ENCODE results near the gene CGREF1.
"Not testable (repeated sequence)": the region's sequence is repeated elsewhere in the genome, so short reads cannot be mapped to it uniquely, and the experiment has no call there.

CGREF1 gene

DNA sequence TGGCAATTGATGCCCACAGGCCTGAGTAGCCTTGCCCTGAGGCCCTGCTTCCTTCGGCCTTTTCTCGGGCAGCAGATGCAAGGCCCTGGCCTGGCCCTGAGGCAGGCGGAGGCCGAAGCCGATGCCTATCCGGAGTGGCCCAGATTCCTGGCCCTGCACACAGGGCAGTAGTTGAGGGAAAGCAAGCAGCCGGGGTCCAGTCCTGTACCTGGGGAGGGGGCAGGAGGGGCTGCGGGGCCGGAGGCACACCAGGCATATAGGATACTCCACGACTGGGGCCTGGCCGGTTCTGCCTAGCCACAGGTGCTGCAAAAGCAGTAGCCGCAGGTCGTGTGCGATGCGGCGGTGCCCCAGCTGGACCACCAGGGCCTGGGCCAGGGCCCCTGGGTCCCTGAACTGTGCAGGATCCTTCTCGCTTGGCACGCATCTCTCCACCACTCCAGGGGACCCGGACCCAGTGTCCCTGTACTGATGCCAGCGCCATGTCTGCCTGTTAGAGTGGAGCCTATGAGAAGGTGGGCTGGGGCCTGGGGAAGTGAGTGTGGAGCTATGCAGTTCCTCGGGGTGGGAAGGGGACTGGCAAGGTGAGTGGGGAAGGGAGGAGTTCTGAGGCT, 18.5 kb upstream of the CGREF1 start:
- DNase-seq (ENCODE audit: low read depth): no peak

DNA sequence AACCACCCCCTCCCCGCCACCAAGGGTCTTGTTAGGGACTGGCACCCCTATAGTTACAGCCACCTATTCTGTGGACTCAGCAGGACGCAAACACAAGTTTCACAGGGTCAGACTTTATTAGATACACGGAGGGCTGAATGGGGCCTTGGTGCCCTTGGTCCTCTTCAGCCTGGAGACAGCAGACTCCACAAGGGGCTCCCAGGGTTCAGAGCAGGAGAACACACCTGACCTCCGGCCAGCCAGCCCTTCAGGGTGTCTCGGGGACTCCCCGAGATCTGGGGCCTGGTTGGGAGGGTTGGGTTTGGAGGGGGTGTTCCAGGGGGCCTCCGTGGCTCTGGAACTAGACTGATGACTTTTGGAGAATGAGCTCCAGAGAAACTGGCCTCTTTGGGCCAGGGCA, 17.8 kb upstream of the CGREF1 start:
- DNase-seq (ENCODE audit: low read depth): no peak

DNA sequence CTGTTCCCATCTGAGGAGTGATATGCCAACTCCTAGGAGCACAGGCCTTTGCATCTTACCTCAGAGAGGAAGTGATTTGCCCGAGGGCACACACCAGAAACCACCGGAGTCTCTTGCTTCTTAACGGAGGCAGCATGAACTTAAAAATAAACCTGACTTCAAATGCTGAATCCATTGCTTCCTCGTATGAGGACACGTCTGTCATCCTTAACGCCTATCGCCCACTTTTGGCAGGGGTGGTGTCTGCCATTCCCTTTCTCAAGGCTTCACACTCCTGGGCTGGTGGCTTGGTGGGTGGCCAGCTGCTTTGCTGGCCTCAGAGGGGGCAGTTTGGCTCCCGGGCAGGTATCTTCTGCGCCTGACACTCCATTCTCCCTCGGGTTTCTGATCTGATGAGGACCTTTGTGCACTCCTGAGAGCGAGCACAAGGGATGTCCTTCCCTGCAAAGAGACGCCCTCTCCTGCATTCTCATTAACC, 16.6 kb upstream of the CGREF1 start:
- DNase-seq (ENCODE audit: low read depth): no peak

DNA sequence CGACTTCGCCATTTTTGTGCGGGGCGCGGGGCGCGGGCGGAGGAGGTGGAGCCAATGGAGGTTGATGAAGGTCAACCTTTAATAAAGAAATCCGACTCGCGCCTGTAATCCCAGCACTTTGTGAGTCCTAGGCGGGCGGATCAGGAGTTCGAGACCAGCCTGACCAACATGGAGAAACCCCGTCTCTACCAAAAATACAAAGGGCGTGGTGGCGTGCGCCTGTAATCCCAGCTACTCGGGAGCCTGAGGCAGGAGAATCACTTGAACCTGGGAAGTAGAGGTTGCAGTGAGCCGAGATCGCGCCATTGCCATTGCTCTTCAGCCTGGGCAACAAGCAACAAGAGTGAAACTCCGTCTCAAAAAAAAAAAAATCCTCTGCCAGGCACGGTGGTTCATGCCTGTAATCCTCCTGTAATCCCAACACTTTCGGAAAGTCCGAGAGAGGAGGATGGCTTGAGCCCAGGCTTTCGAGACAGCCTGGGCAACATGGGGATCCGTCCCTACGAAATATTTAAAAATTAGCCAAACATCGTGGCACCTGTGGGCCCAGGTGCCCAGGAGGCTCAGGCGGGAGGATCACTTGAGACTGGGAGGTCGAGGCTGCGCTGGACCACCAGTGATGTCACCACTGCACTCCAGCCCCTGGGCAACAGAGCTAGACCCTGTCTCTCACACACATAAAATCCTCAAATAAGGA, 16.0 kb upstream of the CGREF1 start:
- no peak for DNase-seq (ENCODE audit: low read depth)

DNA sequence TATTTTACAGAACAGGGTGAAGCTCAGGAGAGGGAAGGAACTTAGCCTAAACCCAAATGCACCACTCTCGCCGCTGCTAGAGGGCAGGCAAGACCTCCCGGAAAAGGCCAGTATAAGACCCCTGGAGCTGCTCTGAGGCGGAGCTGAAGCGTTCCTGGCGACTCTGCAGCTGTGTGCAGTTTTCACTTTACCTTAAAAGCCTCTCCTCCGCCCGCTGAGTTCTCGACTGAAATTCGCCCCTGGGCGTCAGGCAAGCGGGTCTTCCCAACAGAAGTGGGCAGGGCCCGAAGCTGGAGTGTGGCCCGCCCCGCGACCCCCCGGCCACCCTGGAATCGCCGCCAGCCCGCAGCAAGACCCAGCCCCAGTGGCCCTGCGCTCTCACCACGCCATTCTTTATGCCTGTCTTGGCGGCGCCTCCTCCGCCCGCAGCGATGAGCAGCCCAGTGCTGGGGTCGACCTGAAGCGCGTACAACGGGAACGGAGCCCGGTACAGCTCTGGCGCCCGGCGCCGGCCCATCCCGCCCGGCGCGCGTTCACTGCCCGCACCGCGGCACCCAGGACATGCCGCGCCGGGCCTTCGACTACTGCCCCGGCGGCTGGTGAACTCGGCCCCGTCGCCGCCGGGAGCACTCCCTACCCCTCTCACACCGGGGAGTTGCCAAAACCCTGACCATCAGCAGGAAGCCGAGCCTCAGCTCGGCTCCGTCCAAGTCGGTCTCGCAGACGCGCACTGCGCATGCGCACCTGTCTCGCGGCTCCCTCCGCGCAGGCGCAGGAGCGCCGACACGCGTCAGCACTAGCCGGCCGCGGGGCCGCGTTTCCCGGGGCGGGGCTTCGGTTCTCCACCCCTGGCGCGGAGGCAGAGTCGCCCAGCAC, 15.2 kb upstream of the CGREF1 start, which contains the start of gene PREB:
PREB (minus strand) TSS at position 732 of the 876 bp plus-strand sequence; CDS start at position 517, 215 bp downstream.
- peak; percentile 94 for DNase-seq (ENCODE audit: low read depth)

DNA sequence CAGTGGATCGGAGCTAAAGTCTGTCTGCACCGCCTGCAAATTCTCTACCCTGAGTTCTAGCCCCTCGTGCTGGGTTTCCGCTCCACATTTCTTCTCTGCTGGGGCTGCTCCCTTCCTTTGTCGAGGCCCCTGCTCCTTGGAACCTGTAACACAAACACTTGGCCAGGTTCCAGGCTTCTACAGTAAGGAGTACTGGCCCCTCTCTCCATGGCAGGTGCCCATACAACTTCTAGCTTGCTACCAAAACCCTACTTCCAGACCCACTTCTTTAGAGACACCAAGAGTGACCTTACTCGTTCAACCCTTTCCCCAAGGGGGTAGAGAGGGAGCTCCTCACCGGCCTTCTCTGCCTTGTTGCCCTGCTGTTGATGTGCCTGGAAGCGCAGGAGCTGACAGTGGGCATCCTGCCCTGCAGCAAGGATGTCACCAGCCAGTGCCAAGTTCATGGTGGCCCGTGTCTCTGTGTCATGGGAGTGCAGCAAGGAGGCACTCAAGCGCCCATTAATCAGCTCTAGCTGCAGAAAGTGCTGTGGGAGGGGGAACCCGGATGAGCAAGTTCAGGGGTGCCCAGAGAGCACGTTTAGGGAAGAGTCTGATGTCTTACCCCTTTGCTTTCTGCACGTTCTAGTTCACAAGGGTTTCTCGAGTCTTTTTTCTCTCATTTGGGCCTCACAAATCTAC, 14.4 kb upstream of the CGREF1 start:
- DNase-seq (ENCODE audit: low read depth): no peak

DNA sequence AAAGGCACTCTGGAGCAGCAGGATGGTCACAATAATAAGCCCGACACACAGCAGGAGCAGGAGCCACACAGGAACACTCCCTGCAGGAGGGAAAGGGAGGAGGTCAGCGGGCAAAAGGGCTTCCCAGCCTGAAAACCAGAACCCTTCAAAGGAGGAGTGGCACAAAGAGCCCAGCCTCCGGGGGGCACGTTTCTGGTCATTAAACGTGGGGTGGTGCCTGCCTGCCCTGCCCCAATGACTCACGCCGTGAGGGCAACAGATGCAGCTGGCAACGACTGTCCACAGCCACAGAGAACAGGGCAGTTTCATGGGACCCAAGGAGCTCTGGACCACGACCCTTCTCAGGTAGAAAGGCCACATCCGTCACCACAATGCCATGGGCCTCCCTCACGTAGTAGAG, 12.5 kb upstream of the CGREF1 start:
- DNase-seq (ENCODE audit: low read depth): no peak

DNA sequence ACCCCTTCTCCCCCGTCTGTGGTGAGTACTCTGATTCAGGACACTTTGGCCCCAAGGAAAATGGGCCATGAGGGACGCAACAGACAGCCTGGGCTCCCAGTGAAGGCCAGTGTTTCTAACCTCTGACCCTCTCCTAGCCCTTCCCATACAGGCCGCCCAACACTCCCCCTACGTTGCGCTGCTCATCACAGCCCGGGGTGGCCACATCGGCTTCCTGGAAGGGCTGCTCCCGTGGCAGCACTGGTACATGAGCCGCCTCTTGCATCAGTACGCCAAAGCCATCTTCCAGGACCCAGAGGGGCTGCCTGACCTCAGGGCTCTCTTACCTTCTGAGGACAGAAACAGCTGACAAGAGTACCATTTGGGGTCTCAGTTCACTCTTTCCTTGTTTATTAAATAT, 11.5 kb upstream of the CGREF1 start:
- no peak for DNase-seq (ENCODE audit: low read depth)

DNA sequence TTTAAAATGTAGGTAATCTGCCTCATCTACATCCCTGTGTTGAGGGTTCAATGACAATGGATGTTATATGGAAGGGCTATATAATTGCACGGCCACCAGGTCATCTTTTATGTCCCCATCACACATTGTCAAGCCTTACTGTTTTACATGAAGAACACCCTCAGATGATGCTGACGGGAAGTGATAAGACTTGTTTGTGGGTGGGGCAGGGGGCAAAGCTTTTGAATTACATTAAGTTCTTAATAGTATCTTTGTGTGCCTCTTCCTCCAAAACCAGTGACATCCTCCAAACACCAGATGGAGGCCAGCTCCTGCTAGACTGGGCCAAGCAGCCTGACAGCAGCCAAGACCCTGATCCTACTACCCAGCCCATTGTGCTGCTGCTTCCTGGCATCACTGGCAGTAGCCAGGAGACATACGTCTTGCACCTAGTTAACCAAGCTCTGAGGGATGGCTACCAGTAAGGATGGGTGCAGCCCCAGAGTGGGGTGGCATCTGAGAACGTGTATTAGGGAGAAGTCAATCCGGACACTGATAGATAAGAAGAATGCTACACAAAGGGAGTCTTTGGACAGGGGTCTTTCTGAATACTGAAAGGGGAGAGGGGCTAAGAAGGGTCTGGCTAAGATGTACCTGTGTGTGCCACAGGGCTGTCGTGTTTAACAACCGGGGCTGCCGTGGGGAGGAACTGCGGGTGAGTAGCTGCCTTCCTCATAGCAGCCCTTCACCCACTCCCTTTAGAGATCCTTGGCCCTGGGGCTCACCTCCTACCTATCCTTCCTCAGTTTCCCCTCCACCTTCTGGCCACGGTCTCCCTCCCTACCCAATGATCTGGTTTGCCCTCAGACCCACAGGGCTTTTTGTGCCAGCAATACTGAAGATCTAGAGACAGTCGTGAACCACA, 10.0 kb upstream of the CGREF1 start:
- DNase-seq (ENCODE audit: low read depth): no peak

DNA sequence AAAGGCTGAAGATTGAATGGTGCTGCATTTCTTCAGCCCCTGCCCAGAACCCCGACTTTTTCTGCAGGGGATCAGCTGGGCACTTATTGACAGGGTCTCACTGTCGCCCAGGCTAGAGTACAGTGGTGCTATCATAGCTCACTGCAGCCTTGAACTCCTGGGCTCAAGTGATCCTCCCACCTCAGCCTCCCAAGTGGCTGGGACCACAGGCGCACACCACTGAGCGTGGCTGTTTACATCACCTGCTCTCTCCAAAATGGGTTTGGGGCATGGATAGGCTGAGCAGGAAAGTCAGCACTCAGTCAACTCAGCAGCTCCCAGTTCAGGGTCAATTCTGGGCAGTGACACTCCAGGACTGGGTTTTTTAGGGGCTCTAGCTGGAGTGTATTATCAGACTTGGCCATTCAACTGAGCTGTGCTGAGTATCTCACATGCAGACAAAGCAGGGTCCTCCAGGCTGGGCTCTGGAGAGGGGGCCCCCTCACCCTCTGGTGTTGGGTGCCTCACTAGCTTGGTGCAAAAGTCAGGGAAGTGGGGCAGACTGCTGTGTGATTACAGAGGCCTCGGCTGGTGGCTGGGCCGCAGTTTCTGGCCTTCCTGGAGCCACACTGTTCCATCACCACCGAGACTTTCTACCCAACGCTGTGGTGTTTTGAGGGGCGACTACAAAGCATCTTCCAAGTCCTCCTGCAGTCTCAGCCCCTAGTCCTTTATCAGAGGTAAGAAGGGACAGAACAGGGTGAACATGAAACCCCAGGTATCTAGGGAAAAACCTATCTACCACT, 9.1 kb upstream of the CGREF1 start:
- DNase-seq (ENCODE audit: low read depth): no peak

DNA sequence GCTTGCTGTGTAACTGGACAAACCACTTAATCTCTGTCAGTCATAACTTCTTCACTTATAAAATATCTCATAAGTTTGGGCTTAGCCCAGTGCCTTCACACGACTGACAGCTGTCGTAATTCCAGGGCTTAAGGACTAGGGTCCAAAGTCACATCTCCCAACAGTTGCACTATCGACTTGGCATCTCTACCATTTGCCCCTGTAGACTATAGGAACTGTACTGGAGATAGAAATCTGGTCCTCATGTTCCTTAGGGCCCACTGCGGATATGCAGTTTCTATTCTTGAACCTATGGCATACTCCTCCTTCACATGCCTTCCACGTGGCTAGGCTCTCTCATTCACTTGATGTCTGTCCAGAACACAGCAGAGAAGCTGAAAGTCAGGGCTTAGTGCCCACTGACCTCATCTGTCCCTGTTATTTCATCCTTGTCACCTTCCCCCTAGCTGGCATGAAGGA, 7.4 kb upstream of the CGREF1 start:
- no peak for DNase-seq (ENCODE audit: low read depth)

DNA sequence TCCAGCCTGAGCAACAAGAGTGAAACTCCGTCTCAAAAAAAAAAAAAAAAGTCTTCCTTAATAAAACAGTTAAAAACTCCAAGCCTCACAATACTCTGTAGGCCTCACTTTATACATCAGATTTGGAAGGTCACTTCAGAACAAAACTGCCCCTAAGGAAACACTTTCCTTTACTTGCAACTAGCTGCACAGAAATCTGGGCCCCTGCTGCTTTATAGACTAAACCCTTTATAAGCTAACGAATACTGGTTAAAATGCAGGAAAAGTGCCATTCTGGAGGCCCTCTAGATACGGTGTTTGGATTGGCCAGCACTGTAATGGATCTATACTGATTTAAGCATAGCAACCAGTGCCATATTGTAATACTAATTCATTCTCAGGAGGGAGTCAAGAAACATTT, 6.2 kb upstream of the CGREF1 start:
- DNase-seq (ENCODE audit: low read depth): no peak

DNA sequence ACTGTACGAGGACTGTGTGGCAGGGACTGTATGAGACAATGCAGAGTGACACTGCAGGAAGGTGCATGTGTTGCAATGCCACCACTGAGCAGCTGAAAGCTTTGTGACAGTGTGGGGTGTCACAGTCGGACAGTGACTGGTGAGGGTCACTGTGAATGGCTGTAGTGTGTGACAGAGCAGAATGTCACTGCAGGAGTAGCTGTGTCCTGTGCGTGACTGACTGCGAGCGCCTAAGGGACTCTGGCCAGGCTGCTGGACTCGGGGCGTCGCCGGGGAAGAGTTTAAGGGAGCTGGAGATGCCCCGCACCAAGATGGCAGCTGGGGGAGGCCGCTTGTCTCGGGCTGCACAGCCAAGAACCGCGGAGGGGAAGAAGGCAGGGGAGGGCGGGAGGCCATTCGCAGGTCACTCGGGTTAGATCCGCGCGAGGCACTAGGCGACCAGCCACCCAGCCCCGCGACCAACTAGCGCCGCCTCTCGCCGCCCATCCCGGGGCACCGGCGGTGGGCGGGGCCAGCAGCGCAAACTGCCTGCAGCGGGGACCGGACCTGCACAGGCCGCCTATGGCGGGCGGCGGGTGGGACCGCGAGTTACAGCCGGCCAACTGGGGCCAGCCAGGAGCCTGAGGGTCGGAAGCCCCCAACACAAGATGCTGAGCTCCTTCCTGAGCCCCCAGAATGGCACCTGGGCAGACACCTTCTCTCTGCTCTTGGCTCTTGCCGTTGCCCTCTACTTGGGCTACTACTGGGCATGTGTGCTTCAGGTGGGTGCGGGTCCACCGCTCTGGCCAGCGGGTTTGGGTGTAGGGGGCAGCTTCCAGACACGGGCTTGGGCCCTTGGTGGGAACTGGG, 4.6 kb upstream of the CGREF1 start, which contains the start of gene ABHD1:
ABHD1 (plus strand) TSS at position 514 of the 849 bp plus-strand sequence; CDS start at position 648, 134 bp downstream.
- no peak for DNase-seq (ENCODE audit: low read depth)

DNA sequence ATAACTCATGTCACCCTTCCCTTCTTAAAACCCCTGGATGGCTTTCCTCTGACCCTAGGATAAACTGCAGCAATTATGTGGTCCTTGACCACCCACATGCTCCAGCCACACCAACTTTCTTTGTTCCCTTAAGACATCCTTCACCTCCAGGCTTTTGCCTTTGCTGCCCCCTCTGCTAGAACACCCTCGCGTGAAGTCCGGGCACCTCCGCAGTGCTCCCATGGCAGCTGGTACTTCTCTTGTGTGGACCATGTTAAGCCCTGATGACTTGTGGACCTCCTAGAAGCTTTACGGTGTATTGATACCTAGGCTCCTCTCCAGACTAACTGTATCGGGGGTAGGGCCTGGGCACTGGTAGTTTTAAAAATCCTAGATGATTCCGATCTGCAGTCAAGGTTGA, 3.9 kb upstream of the CGREF1 start:
- no peak for DNase-seq (ENCODE audit: low read depth)

DNA sequence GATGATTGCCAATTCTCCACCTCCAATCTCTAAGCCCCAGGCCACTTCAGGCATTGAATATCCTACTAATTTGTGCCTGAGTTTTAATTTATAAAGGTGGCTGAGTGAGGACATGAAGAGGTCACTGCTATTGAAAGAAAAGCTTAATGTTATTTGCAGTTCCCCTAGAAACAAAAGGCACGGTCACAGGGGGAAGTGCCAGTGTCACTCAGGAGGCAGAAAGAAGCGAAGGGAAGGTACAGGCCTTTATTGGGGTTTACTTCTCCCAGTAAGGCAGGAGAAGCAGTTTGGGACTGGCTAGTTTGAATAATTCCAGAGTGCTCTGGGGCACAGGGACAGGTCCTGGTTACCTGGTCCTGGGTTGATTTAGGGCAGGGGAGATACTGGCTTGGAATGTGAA, 3.0 kb upstream of the CGREF1 start:
- no peak for DNase-seq (ENCODE audit: low read depth)

DNA sequence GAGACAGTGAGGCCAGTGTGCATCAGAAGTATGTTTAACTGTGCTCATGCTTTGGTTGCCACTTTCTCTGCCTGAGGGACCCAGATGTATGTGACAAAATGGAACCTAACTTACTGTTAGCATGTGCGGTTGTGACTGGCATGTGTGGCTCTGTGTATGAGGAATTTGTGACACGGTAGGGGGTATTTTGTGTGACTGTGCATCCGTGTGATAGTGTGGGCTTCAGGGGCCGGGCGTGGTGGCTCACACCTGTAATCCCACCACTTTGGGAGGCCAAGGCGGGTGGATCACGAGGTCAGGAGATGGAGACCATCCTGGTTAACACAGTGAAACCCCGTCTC, 372 bp upstream of the CGREF1 start:
- DNase-seq (ENCODE audit: low read depth): not testable (repeated sequence)

DNA sequence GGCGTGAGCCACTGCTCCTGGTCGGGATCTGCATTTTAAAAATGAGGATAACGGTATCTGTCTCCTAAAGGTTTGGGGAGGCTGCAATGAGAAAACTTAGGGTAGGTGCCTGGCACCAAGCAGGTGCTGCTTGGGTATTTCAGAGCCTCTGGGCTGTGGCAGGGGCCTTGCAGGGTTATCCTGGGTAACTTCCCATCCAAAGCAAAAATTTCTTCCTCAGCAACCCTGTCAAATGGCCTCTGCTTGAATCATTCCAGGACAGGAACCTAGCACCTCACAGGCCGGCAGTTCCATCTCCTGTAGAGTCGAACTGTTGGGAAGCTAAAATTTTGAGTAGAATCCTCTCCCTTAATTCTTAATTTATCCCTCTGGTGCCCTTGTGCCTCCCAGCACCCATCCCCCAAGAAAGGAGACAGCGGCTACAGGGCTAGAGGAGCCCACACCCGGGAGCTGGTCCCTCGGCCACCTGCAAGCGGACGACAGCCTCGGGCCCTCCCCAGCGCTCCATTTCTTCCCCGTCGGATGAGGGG, 868 bp downstream of the CGREF1 start:
- no peak for DNase-seq (ENCODE audit: low read depth)

DNA sequence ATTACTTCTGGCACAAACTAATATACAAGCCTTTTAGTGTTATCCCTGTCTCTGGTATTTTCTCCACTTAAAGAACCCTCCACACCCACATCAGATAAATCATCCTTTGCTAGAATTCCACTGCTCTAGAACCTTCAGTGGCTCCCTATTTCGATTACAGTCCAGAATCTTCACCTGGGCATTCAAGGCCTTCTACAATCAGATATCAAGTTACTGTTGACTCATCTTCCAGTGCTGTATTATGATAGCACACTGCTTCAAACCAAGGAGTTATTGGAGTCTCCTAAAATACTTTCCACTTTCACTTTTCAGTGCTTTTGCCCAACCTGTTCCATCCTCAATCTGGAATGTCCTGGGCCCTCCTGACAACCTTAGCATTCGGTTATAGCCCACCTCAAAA, 3.4 kb downstream of the CGREF1 start:
- no peak for DNase-seq (ENCODE audit: low read depth)

All from fibroblast of the conjunctiva (primary cell).